Iris pigment epithelial cell (primary cell): ENCODE measurements around the gene TERB1.
"Not testable (repeated sequence)": the region's sequence is repeated elsewhere in the genome, so short reads cannot be mapped to it uniquely, and the experiment has no call there.

Experiments used
- DNase-seq: peaks from one replicate; pipeline ENCODE4 v3.0.0-alpha.2; 2011; ENCODE audit warnings: low read depth

TERB1 gene

GRCh38 chr16:66830422-66831404, 29.3 kb upstream of the TERB1 start, which contains the start of gene NAE1:
NAE1 (minus strand) TSS chr16:66830976; CDS start chr16:66830899, 77 bp downstream.
- DNase-seq = peak; percentile 80

GRCh38 chr16:66824006-66824405, 22.6 kb upstream of the TERB1 start:
- DNase-seq = peak; percentile 37

- DNase-seq = no peak
Observed at GRCh38 chr16:66814734-66815133, 13.3 kb upstream of the TERB1 start.

- DNase-seq = no peak
Observed at GRCh38 chr16:66811043-66811442, 9.7 kb upstream of the TERB1 start.

- no peak for DNase-seq
Observed at GRCh38 chr16:66810391-66810790, 9.0 kb upstream of the TERB1 start.

GRCh38 chr16:66809765-66810164, 8.4 kb upstream of the TERB1 start:
- no peak for DNase-seq

- DNase-seq = no peak
Observed at GRCh38 chr16:66802159-66802558, 775 bp upstream of the TERB1 start.

GRCh38 chr16:66800856-66801255, 528 bp downstream of the TERB1 start:
- DNase-seq = no peak

GRCh38 chr16:66798161-66798560, 3.2 kb downstream of the TERB1 start:
- peak; percentile 36 for DNase-seq

- DNase-seq = not testable (repeated sequence)
Observed at GRCh38 chr16:66793984-66794383, 7.4 kb downstream of the TERB1 start.

- no peak for DNase-seq
Observed at GRCh38 chr16:66790130-66790733, 11.2 kb downstream of the TERB1 start.

- DNase-seq = no peak
Observed at GRCh38 chr16:66787427-66787826, 14.0 kb downstream of the TERB1 start.

GRCh38 chr16:66786551-66786950, 14.8 kb downstream of the TERB1 start:
- DNase-seq = no peak

GRCh38 chr16:66776457-66776856, 24.9 kb downstream of the TERB1 start:
- DNase-seq = no peak

- no peak for DNase-seq
Observed at GRCh38 chr16:66774981-66775380, 26.4 kb downstream of the TERB1 start.

GRCh38 chr16:66758086-66758485, 43.3 kb downstream of the TERB1 start:
- no peak for DNase-seq

- DNase-seq = no peak
Observed at GRCh38 chr16:66754819-66755218, 46.6 kb downstream of the TERB1 start.

GRCh38 chr16:66754211-66754610, 47.2 kb downstream of the TERB1 start:
- no peak for DNase-seq

GRCh38 chr16:66752958-66753357, 48.4 kb downstream of the TERB1 start:
- DNase-seq = no peak

GRCh38 chr16:66752379-66752778, 49.0 kb downstream of the TERB1 start:
- no peak for DNase-seq

- DNase-seq = no peak
Observed at GRCh38 chr16:66751992-66752322, 49.4 kb downstream of the TERB1 start.

GRCh38 chr16:66751303-66751991, 49.9 kb downstream of the TERB1 start, which contains the start of gene DYNC1LI2:
DYNC1LI2 (minus strand) TSS chr16:66751609; CDS start chr16:66751591, 18 bp downstream.
- peak; percentile 72 for DNase-seq

GRCh38 chr16:66751053-66751302, 50.4 kb downstream of the TERB1 start:
- DNase-seq = peak; percentile 7
